ENCODE results near the gene TSC1. TPM values are rescaled to one million over a fixed set of nuclear protein-coding genes. Genes with fewer than 3 reads are reported as not detected.

Gene TSC1
- total and polyA plus RNA-seq, 2 experiments from 2014 or later = 23.7 to 48.0 TPM

DNA sequence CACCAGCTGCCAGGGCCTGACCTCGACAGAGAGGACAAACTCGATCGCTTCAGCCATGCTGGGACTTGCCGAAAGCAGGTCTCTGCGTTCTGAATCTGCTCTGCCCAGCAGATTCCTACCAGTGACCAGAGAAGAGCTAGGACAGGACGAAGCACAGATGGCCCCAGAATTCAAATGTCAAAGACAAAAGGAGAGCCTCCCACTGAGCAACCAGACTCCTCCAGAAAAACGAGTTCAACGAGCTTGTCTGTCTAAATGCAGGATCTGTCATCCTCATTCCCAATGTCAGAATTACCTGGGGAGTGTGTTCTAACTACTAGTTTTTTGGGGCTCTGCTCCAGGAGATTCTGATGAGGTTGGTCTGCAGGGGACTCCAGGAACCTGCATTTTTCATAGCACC lies 79.7 kb downstream of the TSC1 start:
- no peak overlapping the region for H2AFZ ChIP-seq
- no peak overlapping the region for H3K27ac Mint-ChIP-seq

More for the DNA sequence above, 79.7 kb downstream of the TSC1 start:
- Histone ChIP-seq H3K4me1 (ENCODE audit: insufficient read depth) (no peaks in the 10 kb centered on the region; the same call in 1 of the 2 replicates), H3K36me3 (ENCODE audit: insufficient read depth) (no peaks in the 10 kb centered on the region), H3K9me2 (ENCODE audit: insufficient read depth) (peaks cover 5% of the 10 kb centered on the region; the same call in 1 of the 2 replicates), H4K20me1 (replicated peaks; ENCODE audit: insufficient read depth) (no peaks in the 10 kb centered on the region), H3F3A (replicated peaks; ENCODE audit: low read depth) (no peaks in the 10 kb centered on the region), H3K27me3 (ENCODE audit: insufficient read depth) (no peaks in the 10 kb centered on the region), H3K27ac (ENCODE audit: low read depth) (no peak overlapping the region), H3K4me3 (no peak overlapping the region), H3K4me2 (0 out of 2 replicates have a peak overlapping the region, but pooled peaks have one; percentile 14), H3K79me2 (replicated peaks; ENCODE audit: insufficient read depth) (no peaks in the 10 kb centered on the region)
- Mint-ChIP-seq H3K9me3 (no peaks in the 10 kb centered on the region), H3K36me3 (ENCODE audit: low read depth) (no peaks in the 10 kb centered on the region), H3K4me1 (peaks cover 10% of the 10 kb centered on the region), H3K27me3 (ENCODE audit: insufficient read depth, low read depth, poor library complexity) (peaks cover 2% of the 10 kb centered on the region), H3K4me3 (no peak overlapping the region)
- DNase-seq (ENCODE audit: low spot score) = no peak
- TF ChIP-seq ZNF114 (CRISPR knock-in tag; IDR thresholded peaks at IDR 0.05) (no peak), EZH2 (IDR thresholded peaks at IDR 0.05; ENCODE audit: low read depth, unreplicated experiment) (no peak), POLR2AphosphoS5 (IDR thresholded peaks at IDR 0.05; ENCODE audit: low read depth) (no peak), EZH2phosphoT487 (IDR thresholded peaks at IDR 0.05; ENCODE audit: unreplicated experiment) (no peak), JUNB (IDR thresholded peaks at IDR 0.05; ENCODE audit: unreplicated experiment) (no peak), CREB1 (CRISPR knock-in tag; IDR thresholded peaks at IDR 0.05; ENCODE audit: low read depth) (no peak), STAT1 (IDR thresholded peaks at IDR 0.05; ENCODE audit: unreplicated experiment) (no peak), NANOG (IDR thresholded peaks at IDR 0.05; ENCODE audit: borderline replicate concordance) (no peak), ETS1 (IDR thresholded peaks at IDR 0.05) (no peak), REST (IDR thresholded peaks at IDR 0.05; ENCODE audit: unreplicated experiment) (no peak), ZNF331 (CRISPR knock-in tag; IDR thresholded peaks at IDR 0.05; ENCODE audit: low read depth) (no peak)
- TF ChIP-seq, protein P1, sequence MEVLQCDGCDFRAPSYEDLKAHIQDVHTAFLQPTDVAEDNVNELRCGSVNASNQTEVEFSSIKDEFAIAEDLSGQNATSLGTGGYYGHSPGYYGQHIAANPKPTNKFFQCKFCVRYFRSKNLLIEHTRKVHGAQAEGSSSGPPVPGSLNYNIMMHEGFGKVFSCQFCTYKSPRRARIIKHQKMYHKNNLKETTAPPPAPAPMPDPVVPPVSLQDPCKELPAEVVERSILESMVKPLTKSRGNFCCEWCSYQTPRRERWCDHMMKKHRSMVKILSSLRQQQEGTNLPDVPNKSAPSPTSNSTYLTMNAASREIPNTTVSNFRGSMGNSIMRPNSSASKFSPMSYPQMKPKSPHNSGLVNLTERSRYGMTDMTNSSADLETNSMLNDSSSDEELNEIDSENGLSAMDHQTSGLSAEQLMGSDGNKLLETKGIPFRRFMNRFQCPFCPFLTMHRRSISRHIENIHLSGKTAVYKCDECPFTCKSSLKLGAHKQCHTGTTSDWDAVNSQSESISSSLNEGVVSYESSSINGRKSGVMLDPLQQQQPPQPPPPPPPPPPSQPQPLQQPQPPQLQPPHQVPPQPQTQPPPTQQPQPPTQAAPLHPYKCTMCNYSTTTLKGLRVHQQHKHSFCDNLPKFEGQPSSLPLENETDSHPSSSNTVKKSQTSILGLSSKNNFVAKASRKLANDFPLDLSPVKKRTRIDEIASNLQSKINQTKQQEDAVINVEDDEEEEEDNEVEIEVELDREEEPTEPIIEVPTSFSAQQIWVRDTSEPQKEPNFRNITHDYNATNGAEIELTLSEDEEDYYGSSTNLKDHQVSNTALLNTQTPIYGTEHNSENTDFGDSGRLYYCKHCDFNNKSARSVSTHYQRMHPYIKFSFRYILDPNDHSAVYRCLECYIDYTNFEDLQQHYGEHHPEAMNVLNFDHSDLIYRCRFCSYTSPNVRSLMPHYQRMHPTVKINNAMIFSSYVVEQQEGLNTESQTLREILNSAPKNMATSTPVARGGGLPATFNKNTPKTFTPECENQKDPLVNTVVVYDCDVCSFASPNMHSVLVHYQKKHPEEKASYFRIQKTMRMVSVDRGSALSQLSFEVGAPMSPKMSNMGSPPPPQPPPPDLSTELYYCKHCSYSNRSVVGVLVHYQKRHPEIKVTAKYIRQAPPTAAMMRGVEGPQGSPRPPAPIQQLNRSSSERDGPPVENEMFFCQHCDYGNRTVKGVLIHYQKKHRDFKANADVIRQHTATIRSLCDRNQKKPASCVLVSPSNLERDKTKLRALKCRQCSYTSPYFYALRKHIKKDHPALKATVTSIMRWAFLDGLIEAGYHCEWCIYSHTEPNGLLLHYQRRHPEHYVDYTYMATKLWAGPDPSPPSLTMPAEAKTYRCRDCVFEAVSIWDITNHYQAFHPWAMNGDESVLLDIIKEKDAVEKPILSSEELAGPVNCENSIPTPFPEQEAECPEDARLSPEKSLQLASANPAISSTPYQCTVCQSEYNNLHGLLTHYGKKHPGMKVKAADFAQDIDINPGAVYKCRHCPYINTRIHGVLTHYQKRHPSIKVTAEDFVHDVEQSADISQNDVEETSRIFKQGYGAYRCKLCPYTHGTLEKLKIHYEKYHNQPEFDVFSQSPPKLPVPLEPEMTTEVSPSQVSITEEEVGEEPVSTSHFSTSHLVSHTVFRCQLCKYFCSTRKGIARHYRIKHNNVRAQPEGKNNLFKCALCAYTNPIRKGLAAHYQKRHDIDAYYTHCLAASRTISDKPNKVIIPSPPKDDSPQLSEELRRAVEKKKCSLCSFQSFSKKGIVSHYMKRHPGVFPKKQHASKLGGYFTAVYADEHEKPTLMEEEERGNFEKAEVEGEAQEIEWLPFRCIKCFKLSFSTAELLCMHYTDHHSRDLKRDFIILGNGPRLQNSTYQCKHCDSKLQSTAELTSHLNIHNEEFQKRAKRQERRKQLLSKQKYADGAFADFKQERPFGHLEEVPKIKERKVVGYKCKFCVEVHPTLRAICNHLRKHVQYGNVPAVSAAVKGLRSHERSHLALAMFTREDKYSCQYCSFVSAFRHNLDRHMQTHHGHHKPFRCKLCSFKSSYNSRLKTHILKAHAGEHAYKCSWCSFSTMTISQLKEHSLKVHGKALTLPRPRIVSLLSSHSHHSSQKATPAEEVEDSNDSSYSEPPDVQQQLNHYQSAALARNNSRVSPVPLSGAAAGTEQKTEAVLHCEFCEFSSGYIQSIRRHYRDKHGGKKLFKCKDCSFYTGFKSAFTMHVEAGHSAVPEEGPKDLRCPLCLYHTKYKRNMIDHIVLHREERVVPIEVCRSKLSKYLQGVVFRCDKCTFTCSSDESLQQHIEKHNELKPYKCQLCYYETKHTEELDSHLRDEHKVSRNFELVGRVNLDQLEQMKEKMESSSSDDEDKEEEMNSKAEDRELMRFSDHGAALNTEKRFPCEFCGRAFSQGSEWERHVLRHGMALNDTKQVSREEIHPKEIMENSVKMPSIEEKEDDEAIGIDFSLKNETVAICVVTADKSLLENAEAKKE (CRISPR knock-in tag; IDR thresholded peaks at IDR 0.05) = no peak
- TF ChIP-seq, protein P2, sequence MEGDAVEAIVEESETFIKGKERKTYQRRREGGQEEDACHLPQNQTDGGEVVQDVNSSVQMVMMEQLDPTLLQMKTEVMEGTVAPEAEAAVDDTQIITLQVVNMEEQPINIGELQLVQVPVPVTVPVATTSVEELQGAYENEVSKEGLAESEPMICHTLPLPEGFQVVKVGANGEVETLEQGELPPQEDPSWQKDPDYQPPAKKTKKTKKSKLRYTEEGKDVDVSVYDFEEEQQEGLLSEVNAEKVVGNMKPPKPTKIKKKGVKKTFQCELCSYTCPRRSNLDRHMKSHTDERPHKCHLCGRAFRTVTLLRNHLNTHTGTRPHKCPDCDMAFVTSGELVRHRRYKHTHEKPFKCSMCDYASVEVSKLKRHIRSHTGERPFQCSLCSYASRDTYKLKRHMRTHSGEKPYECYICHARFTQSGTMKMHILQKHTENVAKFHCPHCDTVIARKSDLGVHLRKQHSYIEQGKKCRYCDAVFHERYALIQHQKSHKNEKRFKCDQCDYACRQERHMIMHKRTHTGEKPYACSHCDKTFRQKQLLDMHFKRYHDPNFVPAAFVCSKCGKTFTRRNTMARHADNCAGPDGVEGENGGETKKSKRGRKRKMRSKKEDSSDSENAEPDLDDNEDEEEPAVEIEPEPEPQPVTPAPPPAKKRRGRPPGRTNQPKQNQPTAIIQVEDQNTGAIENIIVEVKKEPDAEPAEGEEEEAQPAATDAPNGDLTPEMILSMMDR (conservative IDR thresholded peaks at IDR 0.05; ENCODE audit: low read depth in 2 of 2) = no peak
- ATAC-seq = peak; percentile 35; the same call in 1 of the 3 replicates

Measured in GM23338 (cell line).